GM23338 (cell line): ENCODE data around the gene UNC13D. TPM values are rescaled to one million over a fixed set of nuclear protein-coding genes. Genes with fewer than 3 reads are reported as not detected.
"Not testable (repeated sequence)": the region's sequence is repeated elsewhere in the genome, so short reads cannot be mapped to it uniquely, and the experiment has no call there.

Experiments
- ATAC-seq: fragments of 200-7000 bp; cut with Tn5 transposase; 3 replicates; pipeline ENCODE4 v1.9.1; 2020
- DNase-seq: peaks from one replicate; pipeline ENCODE4 v3.0.0-alpha.2; 2015; ENCODE audit warnings: low spot score
- H2AFZ ChIP-seq: fragments of 200-600 bp; sonication (generic); 2 replicates; pipeline ENCODE4 v1.8.0; 2016; ENCODE audit warnings: antibody characterized with exemption, mild to moderate bottlenecking, moderate library complexity
- H3F3A ChIP-seq: fragments of 200-600 bp; sonication (generic); replicated peaks from 2 replicates; pipeline ENCODE4 v1.8.0; 2017; ENCODE audit warnings: antibody characterized with exemption, mixed run types, low read depth
- H3K27ac ChIP-seq: fragments of 200-600 bp; sonication (generic); 2 replicates; pipeline ENCODE4 v1.6.1; 2016; ENCODE audit warnings: low read depth
- H3K27me3 ChIP-seq: fragments of 200-600 bp; sonication (generic); 2 replicates; pipeline ENCODE4 v1.8.0; 2016; ENCODE audit warnings: mild to moderate bottlenecking, mixed run types, moderate library complexity; ENCODE audit not compliant: insufficient read depth
- H3K36me3 ChIP-seq: fragments of 200-600 bp; sonication (generic); 2 replicates; pipeline ENCODE4 v1.8.0; 2016; ENCODE audit warnings: mild to moderate bottlenecking; ENCODE audit not compliant: insufficient read depth
- H3K4me1 ChIP-seq: fragments of 200-600 bp; sonication (generic); 2 replicates; pipeline ENCODE4 v1.8.0; 2016; ENCODE audit warnings: mild to moderate bottlenecking, moderate library complexity; ENCODE audit not compliant: insufficient read depth
- H3K4me2 ChIP-seq: fragments of 200-600 bp; sonication (generic); 2 replicates; pipeline ENCODE4 v1.7.1; 2017; ENCODE audit warnings: mixed run types
- H3K4me3 ChIP-seq: fragments of 200-600 bp; sonication (generic); 2 replicates; pipeline ENCODE4 v1.6.1; 2016; ENCODE audit warnings: mixed run types
- H3K79me2 ChIP-seq: fragments of 200-600 bp; sonication (generic); replicated peaks from 2 replicates; pipeline ENCODE4 v1.8.0; 2017; ENCODE audit warnings: mild to moderate bottlenecking; ENCODE audit not compliant: insufficient read depth
- H3K9me2 ChIP-seq: fragments of 200-600 bp; sonication (generic); 2 replicates; pipeline ENCODE4 v1.8.0; 2017; ENCODE audit not compliant: insufficient read depth
- H4K20me1 ChIP-seq: fragments of 200-600 bp; sonication (generic); replicated peaks from 2 replicates; pipeline ENCODE4 v1.8.0; 2017; ENCODE audit warnings: mild to moderate bottlenecking; ENCODE audit not compliant: insufficient read depth
- H3K27ac Mint-ChIP-seq: 2 replicates; pipeline ENCODE4 v1.8.0; 2020; ENCODE audit warnings: inconsistent platforms, mild to moderate bottlenecking, moderate library complexity, mixed read lengths
- H3K27me3 Mint-ChIP-seq: 3 replicates; pipeline ENCODE4 v1.8.0; 2022; ENCODE audit warnings: low read depth, mild to moderate bottlenecking, moderate library complexity, mixed read lengths, inconsistent platforms; ENCODE audit not compliant: insufficient read depth, poor library complexity
- H3K36me3 Mint-ChIP-seq: 3 replicates; pipeline ENCODE4 v1.8.0; 2021; ENCODE audit warnings: low read depth, mild to moderate bottlenecking, inconsistent platforms, moderate library complexity, mixed read lengths
- H3K4me1 Mint-ChIP-seq: 3 replicates; pipeline ENCODE4 v1.8.0; 2020; ENCODE audit warnings: mild to moderate bottlenecking, inconsistent platforms, mixed read lengths
- H3K4me3 Mint-ChIP-seq: 3 replicates; pipeline ENCODE4 v1.8.0; 2021; ENCODE audit warnings: moderate library complexity, mild to moderate bottlenecking, inconsistent platforms, mixed read lengths
- H3K9me3 Mint-ChIP-seq: 3 replicates; pipeline ENCODE4 v1.8.0; 2020; ENCODE audit warnings: moderate library complexity, mild to moderate bottlenecking, inconsistent platforms, mixed read lengths
- CREB1 ChIP-seq: fragments of 250-450 bp; sonication (Bioruptor Pico); IDR thresholded peaks from 2 replicates; pipeline ENCODE4 v1.5.0; 2020; ENCODE audit warnings: low read depth, mild to moderate bottlenecking, moderate library complexity
- CTCF ChIP-seq, 2 experiments: fragments of 200-600 bp in 1 of 2; sonication (generic) in 1 of 2; conservative IDR thresholded peaks; 2 replicates each; pipeline versions ENCODE4 v1.5.1 to v1.6.1; 2016 to 2017; ENCODE audit warnings: antibody characterized with exemption in 2 of 2, low read depth in 2 of 2, mild to moderate bottlenecking in 2 of 2, moderate library complexity in 1 of 2
- EZH2 ChIP-seq: fragments of 200-600 bp; sonication (generic); IDR thresholded peaks from one replicate; pipeline ENCODE4 v1.8.0; 2017; ENCODE audit warnings: antibody characterized with exemption, mild to moderate bottlenecking, low read depth; ENCODE audit not compliant: unreplicated experiment
- NANOG ChIP-seq: IDR thresholded peaks from 2 replicates; pipeline ENCODE4 v1.6.1; 2016; ENCODE audit warnings: antibody characterized with exemption, borderline replicate concordance
- POLR2AphosphoS5 ChIP-seq: IDR thresholded peaks from 2 replicates; pipeline ENCODE4 v1.6.1; 2016; ENCODE audit warnings: antibody characterized with exemption, low read depth
- REST ChIP-seq: IDR thresholded peaks from one replicate; pipeline ENCODE4 v1.6.1; 2018; ENCODE audit warnings: antibody characterized with exemption; ENCODE audit not compliant: unreplicated experiment
- ZNF331 ChIP-seq: fragments of 250-450 bp; sonication (Bioruptor Pico); IDR thresholded peaks from 2 replicates; pipeline ENCODE4 v1.5.0; 2020; ENCODE audit warnings: low read depth, mild to moderate bottlenecking, moderate library complexity
- polyA plus RNA-seq: library from polyadenylated mRNA; unstranded; fragments of >200 nt; fragmentation: Nextera tagmentation; extraction: Ambion mirVana; gene quantifications from 2 replicates; pipeline ENCODE4 v1.2.1, GENCODE V29; 2016
- total RNA-seq: library from RNA; depleted of rRNA; stranded (reverse); fragments of >200 nt; shearing (Covaris generic); gene quantifications from 2 replicates; pipeline ENCODE4 v1.2.3, GENCODE V29; 2014

UNC13D gene
- total and polyA plus RNA-seq, 2 experiments from 2014 or later, result 5.9 to 10.8 TPM

GRCh38 chr17:75812096-75813013 is 31.8 kb downstream of the UNC13D start:
- TF ChIP-seq CTCF (conservative IDR thresholded peaks at IDR 0.05; ENCODE audit: low read depth in 2 of 2), result no peak
- no peak for TF ChIP-seq CREB1 (CRISPR knock-in tag)
- no peak for TF ChIP-seq EZH2
- no peak for TF ChIP-seq REST
- TF ChIP-seq POLR2AphosphoS5, result no peak
- ATAC-seq (no peak), DNase-seq (no peak)
- Histone ChIP-seq H2AFZ (no peak overlapping the region), H3K79me2 (no peaks in the 10 kb centered on the region), H3K4me3 (no peak overlapping the region), H4K20me1 (peaks cover 5% of the 10 kb centered on the region), H3K27me3 (no peaks in the 10 kb centered on the region), H3K4me2 (no peak overlapping the region), H3K36me3 (no peaks in the 10 kb centered on the region), H3K4me1 (no peaks in the 10 kb centered on the region), H3F3A (no peaks in the 10 kb centered on the region; the same call in 1 of the 2 replicates), H3K9me2 (no peaks in the 10 kb centered on the region), H3K27ac (no peak overlapping the region)
- H3K9me3 Mint-ChIP-seq, result no peaks in the 10 kb centered on the region; the same call in 2 of the 3 replicates
- no peak overlapping the region for H3K4me3 Mint-ChIP-seq
- peaks cover 34% of the 10 kb centered on the region for H3K36me3 Mint-ChIP-seq
- H3K27me3 Mint-ChIP-seq, result peaks cover 4% of the 10 kb centered on the region
- no peak overlapping the region for H3K27ac Mint-ChIP-seq
- no peaks in the 10 kb centered on the region for H3K4me1 Mint-ChIP-seq

- H3K4me3 Mint-ChIP-seq, result no peak overlapping the region
- H3K4me1 Mint-ChIP-seq, result no peaks in the 10 kb centered on the region
- no peak for TF ChIP-seq CREB1 (CRISPR knock-in tag)
- no peak for TF ChIP-seq ZNF331
- no peak for TF ChIP-seq NANOG
- Histone ChIP-seq H3K27me3 (no peaks in the 10 kb centered on the region), H4K20me1 (peaks cover 5% of the 10 kb centered on the region), H2AFZ (no peak overlapping the region), H3K27ac (no peak overlapping the region), H3K4me2 (no peak overlapping the region), H3K4me3 (no peak overlapping the region), H3K79me2 (peaks cover 8% of the 10 kb centered on the region), H3F3A (no peaks in the 10 kb centered on the region; the same call in 1 of the 2 replicates), H3K4me1 (no peaks in the 10 kb centered on the region), H3K36me3 (no peaks in the 10 kb centered on the region), H3K9me2 (no peaks in the 10 kb centered on the region)
- H3K27ac Mint-ChIP-seq, result no peak overlapping the region
- H3K27me3 Mint-ChIP-seq, result peaks cover 8% of the 10 kb centered on the region
- no peak for ATAC-seq
- DNase-seq, result no peak
- H3K36me3 Mint-ChIP-seq, result peaks cover 26% of the 10 kb centered on the region
- no peaks in the 10 kb centered on the region; the same call in 2 of the 3 replicates for H3K9me3 Mint-ChIP-seq
These were observed 33.0 kb downstream of the UNC13D start for GRCh38 chr17:75811174-75811573.

- not testable (repeated sequence) for H3K4me3 ChIP-seq, H3K4me3 Mint-ChIP-seq, H3F3A ChIP-seq, H3K27me3 Mint-ChIP-seq, ATAC-seq, H3K9me3 Mint-ChIP-seq, H3K36me3 ChIP-seq, H3K27ac Mint-ChIP-seq, H3K4me1 ChIP-seq, H3K9me2 ChIP-seq, H3K27me3 ChIP-seq, H3K27ac ChIP-seq, H3K4me2 ChIP-seq, H4K20me1 ChIP-seq, H3K4me1 Mint-ChIP-seq, DNase-seq, H2AFZ ChIP-seq
- peaks cover 12% of the 10 kb centered on the region for H3K79me2 ChIP-seq
- peaks cover 22% of the 10 kb centered on the region for H3K36me3 Mint-ChIP-seq
These were observed 33.4 kb downstream of the UNC13D start for GRCh38 chr17:75810756-75811155.
